Neural progenitor cell (in vitro differentiated cells): Measurements from ENCODE around the gene GNAS-AS1. TPM values are rescaled to one million over a fixed set of nuclear protein-coding genes. Genes with fewer than 3 reads are reported as not detected.

ENCODE experiments used
- DNase-seq: peaks from one replicate; pipeline ENCODE4 v3.0.0-alpha.2; 2016; ENCODE audit warnings: low spot score
- H2AFZ ChIP-seq: fragments of 200-600 bp; sonication (generic); replicated peaks from 2 replicates; pipeline ENCODE4 v1.6.1; 2016; ENCODE audit warnings: antibody characterized with exemption
- H3F3A ChIP-seq: fragments of 200-600 bp; sonication (generic); 2 replicates; pipeline ENCODE4 v1.6.1; 2016; ENCODE audit warnings: antibody characterized with exemption, low read depth
- H3K27ac ChIP-seq: fragments of 200-600 bp; sonication (generic); 2 replicates; pipeline ENCODE4 v1.5.1; 2016; ENCODE audit warnings: mild to moderate bottlenecking
- H3K27me3 ChIP-seq: fragments of 200-600 bp; sonication (generic); 2 replicates; pipeline ENCODE4 v1.6.1; 2016; ENCODE audit warnings: mild to moderate bottlenecking, moderate library complexity
- H3K36me3 ChIP-seq: fragments of 200-600 bp; sonication (generic); 2 replicates; pipeline ENCODE4 v1.5.1; 2016
- H3K4me1 ChIP-seq: fragments of 200-600 bp; sonication (generic); 2 replicates; pipeline ENCODE4 v1.6.1; 2016; ENCODE audit warnings: mixed run types
- H3K4me2 ChIP-seq: fragments of 200-600 bp; sonication (generic); 2 replicates; pipeline ENCODE4 v1.6.1; 2016
- H3K4me3 ChIP-seq: fragments of 200-600 bp; sonication (generic); 2 replicates; pipeline ENCODE4 v1.5.1; 2016
- H3K79me2 ChIP-seq: fragments of 200-600 bp; sonication (generic); 2 replicates; pipeline ENCODE4 v1.6.1; 2016; ENCODE audit warnings: low read depth
- H3K9ac ChIP-seq: fragments of 200-600 bp; sonication (generic); 2 replicates; pipeline ENCODE4 v1.6.1; 2016
- H3K9me3 ChIP-seq: fragments of 200-600 bp; sonication (generic); 2 replicates; pipeline ENCODE4 v1.5.1; 2016; ENCODE audit warnings: low read depth
- H4K20me1 ChIP-seq: fragments of 200-600 bp; sonication (generic); 2 replicates; pipeline ENCODE4 v1.6.1; 2016; ENCODE audit warnings: low read depth
- H3K27ac Mint-ChIP-seq: 3 replicates; pipeline ENCODE4 v1.8.0; 2021; ENCODE audit warnings: mixed read lengths
- H3K27me3 Mint-ChIP-seq: 2 replicates; pipeline ENCODE4 v1.8.0; 2022; ENCODE audit warnings: low read depth, mild to moderate bottlenecking, inconsistent platforms, moderate library complexity, mixed read lengths; ENCODE audit not compliant: insufficient read depth
- H3K36me3 Mint-ChIP-seq: 3 replicates; pipeline ENCODE4 v1.8.0; 2021; ENCODE audit warnings: mixed read lengths
- H3K4me1 Mint-ChIP-seq: 3 replicates; pipeline ENCODE4 v1.8.0; 2021; ENCODE audit warnings: mixed read lengths
- H3K4me3 Mint-ChIP-seq: 3 replicates; pipeline ENCODE4 v1.8.0; 2021; ENCODE audit warnings: mild to moderate bottlenecking, moderate library complexity, mixed read lengths
- H3K9me3 Mint-ChIP-seq: 3 replicates; pipeline ENCODE4 v1.8.0; 2020; ENCODE audit warnings: mixed read lengths
- EZH2 ChIP-seq: fragments of 200-600 bp; sonication (generic); IDR thresholded peaks from 2 replicates; pipeline ENCODE4 v1.6.1; 2017; ENCODE audit warnings: antibody characterized with exemption, mild to moderate bottlenecking, moderate library complexity
- EZH2phosphoT487 ChIP-seq: fragments of 200-600 bp; sonication (generic); IDR thresholded peaks from 2 replicates; pipeline ENCODE4 v1.6.1; 2017; ENCODE audit warnings: antibody characterized with exemption
- total RNA-seq: library from RNA; depleted of rRNA; stranded (reverse); fragments of >200 nt; gene quantifications from 2 replicates; pipeline ENCODE4 v1.2.3, GENCODE V29; 2015; ENCODE audit warnings: low replicate concordance
- TF ChIP-seq, protein P1 (sequence below): fragments of 200-600 bp; sonication (generic); IDR thresholded peaks from 2 replicates; pipeline ENCODE4 v1.5.1; 2017; ENCODE audit warnings: antibody characterized with exemption, mild to moderate bottlenecking

GNAS-AS1 gene
- total RNA-seq, 1 donor from 2014 or later = 5.8 TPM

DNA sequence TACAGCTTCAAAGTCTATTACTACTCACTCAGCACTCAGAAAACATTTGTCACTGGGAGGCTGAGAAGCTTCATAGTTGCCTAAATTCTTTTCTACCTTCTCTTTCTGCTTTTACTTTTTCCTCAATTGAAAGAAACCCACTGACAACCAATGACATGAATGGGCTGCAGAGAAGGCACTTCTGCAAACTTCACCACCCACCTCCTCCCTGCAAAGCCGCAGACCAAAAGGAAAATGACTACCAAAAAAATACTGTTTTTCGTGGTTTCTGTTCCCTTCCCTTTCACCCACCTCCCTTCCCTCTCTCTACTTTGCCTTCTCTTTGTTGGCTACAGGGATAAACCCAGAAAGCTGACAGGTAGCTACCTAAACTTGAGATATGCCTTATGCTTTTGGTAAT, 3.2 kb downstream of the GNAS-AS1 start:
- Histone ChIP-seq H3K27me3 (peaks cover 39% of the 10 kb centered on the region), H3K79me2 (peaks cover 82% of the 10 kb centered on the region), H3K36me3 (no peaks in the 10 kb centered on the region), H4K20me1 (peaks cover 58% of the 10 kb centered on the region), H3K9me3 (no peaks in the 10 kb centered on the region), H3F3A (peaks cover 16% of the 10 kb centered on the region), H3K4me2 (no peak overlapping the region), H3K4me1 (peaks cover 35% of the 10 kb centered on the region), H3K9ac (no peak overlapping the region), H3K27ac (no peak overlapping the region), H2AFZ (no peak overlapping the region), H3K4me3 (no peak overlapping the region)
- no peak overlapping the region for H3K4me3 Mint-ChIP-seq
- TF ChIP-seq, protein P1, sequence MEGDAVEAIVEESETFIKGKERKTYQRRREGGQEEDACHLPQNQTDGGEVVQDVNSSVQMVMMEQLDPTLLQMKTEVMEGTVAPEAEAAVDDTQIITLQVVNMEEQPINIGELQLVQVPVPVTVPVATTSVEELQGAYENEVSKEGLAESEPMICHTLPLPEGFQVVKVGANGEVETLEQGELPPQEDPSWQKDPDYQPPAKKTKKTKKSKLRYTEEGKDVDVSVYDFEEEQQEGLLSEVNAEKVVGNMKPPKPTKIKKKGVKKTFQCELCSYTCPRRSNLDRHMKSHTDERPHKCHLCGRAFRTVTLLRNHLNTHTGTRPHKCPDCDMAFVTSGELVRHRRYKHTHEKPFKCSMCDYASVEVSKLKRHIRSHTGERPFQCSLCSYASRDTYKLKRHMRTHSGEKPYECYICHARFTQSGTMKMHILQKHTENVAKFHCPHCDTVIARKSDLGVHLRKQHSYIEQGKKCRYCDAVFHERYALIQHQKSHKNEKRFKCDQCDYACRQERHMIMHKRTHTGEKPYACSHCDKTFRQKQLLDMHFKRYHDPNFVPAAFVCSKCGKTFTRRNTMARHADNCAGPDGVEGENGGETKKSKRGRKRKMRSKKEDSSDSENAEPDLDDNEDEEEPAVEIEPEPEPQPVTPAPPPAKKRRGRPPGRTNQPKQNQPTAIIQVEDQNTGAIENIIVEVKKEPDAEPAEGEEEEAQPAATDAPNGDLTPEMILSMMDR = no peak
- no peak for TF ChIP-seq EZH2
- no peak for TF ChIP-seq EZH2phosphoT487
- H3K36me3 Mint-ChIP-seq = peaks cover 1% of the 10 kb centered on the region
- no peak overlapping the region for H3K27ac Mint-ChIP-seq
- peaks cover 39% of the 10 kb centered on the region for H3K27me3 Mint-ChIP-seq
- peaks cover 12% of the 10 kb centered on the region for H3K9me3 Mint-ChIP-seq
- H3K4me1 Mint-ChIP-seq = peaks cover 12% of the 10 kb centered on the region
- DNase-seq = no peak

DNA sequence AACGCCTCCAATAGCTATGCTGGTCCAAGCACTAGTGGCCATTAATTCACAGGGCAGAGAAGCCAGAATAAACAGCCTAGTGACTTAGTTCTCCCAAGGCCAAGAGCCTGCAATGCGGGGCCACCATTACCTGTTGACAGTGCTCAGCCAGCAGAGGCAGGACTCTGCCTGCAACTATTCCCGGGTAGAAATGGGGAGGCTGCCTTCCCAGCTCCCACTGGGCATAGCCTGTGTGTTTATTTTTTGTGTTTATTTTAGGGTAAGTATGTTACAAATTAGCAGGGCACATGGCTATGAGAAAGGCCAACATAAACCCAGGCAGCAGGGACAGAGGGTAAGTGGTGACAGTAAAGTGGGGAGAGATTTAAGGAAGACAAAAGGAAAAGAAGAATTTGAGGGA, 5.0 kb downstream of the GNAS-AS1 start:
- Mint-ChIP-seq H3K36me3 (peaks cover 8% of the 10 kb centered on the region), H3K9me3 (peaks cover 5% of the 10 kb centered on the region), H3K27me3 (peaks cover 40% of the 10 kb centered on the region), H3K27ac (no peak overlapping the region), H3K4me3 (no peak overlapping the region), H3K4me1 (peaks cover 9% of the 10 kb centered on the region)
- H3K4me3 ChIP-seq = no peak overlapping the region
- peaks cover 98% of the 10 kb centered on the region for H3K79me2 ChIP-seq
- peaks cover 63% of the 10 kb centered on the region for H4K20me1 ChIP-seq
- no peak overlapping the region for H3K27ac ChIP-seq
- no peak overlapping the region for H3K9ac ChIP-seq
- TF ChIP-seq, protein P1 = no peak
- TF ChIP-seq EZH2 (no peak), EZH2phosphoT487 (no peak)
- H3K4me2 ChIP-seq = no peak overlapping the region
- H2AFZ ChIP-seq = no peak overlapping the region
- DNase-seq = no peak
- H3K27me3 ChIP-seq = peaks cover 42% of the 10 kb centered on the region
- peaks cover 37% of the 10 kb centered on the region for H3K4me1 ChIP-seq
- no peaks in the 10 kb centered on the region for H3K36me3 ChIP-seq
- no peaks in the 10 kb centered on the region for H3K9me3 ChIP-seq
- H3F3A ChIP-seq = peaks cover 16% of the 10 kb centered on the region

DNA sequence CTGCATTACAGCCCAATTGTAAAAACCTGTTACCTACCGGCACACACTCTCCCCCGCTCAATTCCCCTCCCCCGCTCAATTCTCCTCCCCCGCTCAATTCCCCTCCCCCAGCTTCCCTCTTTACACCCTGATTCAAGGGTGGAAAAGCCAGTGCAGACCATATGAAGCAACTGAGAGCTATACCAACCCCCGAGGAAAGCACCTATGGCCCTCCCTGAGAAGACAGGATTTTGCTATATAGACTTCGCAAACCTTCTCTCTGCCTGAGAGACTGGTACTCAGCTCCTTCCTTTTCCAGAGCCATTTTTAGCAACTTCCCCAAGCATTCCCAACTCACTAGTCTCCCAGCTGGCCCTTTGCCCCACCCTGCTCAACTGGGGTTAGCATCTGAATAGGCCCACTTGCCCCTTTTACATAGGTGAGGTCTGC, 7.6 kb downstream of the GNAS-AS1 start:
- H3K27ac ChIP-seq = no peak overlapping the region
- peaks cover 61% of the 10 kb centered on the region for H3K27me3 ChIP-seq
- H3K27ac Mint-ChIP-seq = no peak overlapping the region
- H3K4me2 ChIP-seq = peak overlapping the region; percentile 77
- peaks cover 89% of the 10 kb centered on the region for H3K79me2 ChIP-seq
- peaks cover 3% of the 10 kb centered on the region for H3K9me3 Mint-ChIP-seq
- no peaks in the 10 kb centered on the region for H3K9me3 ChIP-seq
- H3K4me1 Mint-ChIP-seq = no peaks in the 10 kb centered on the region
- H3K4me3 Mint-ChIP-seq = no peak overlapping the region
- H3K9ac ChIP-seq = no peak overlapping the region
- peak overlapping the region; percentile 49 for H3K4me3 ChIP-seq
- peaks cover 59% of the 10 kb centered on the region for H3K27me3 Mint-ChIP-seq
- DNase-seq = no peak
- TF ChIP-seq, protein P1 = no peak
- TF ChIP-seq EZH2 = no peak
- TF ChIP-seq EZH2phosphoT487 = no peak
- peaks cover 11% of the 10 kb centered on the region for H3K36me3 Mint-ChIP-seq
- H2AFZ ChIP-seq = no peak overlapping the region
- H3K4me1 ChIP-seq = peaks cover 23% of the 10 kb centered on the region
- peaks cover 22% of the 10 kb centered on the region for H3F3A ChIP-seq
- no peaks in the 10 kb centered on the region for H3K36me3 ChIP-seq
- peaks cover 52% of the 10 kb centered on the region for H4K20me1 ChIP-seq
